Mammary epithelial cell (primary cell): ENCODE data around the gene CDS1.

Experiments
- EZH2 ChIP-seq: IDR thresholded peaks from 2 replicates; pipeline ENCODE4 v1.6.1; 2012; ENCODE audit warnings: low read length, inconsistent platforms, borderline replicate concordance
- TF ChIP-seq, protein P1 (sequence below), 2 donors: IDR thresholded peaks in 1 of 2; conservative IDR thresholded peaks in 1 of 2; 2 replicates each; pipeline ENCODE4 v1.5.1; 2011 to 2012; ENCODE audit warnings: inconsistent platforms in 2 of 2, low read length in 2 of 2, mild to moderate bottlenecking in 2 of 2, control low read depth in 1 of 2, low read depth in 1 of 2; ENCODE audit not compliant: insufficient read depth in 1 of 2; ENCODE audit errors: extremely low read depth in 1 of 2

DNA sequence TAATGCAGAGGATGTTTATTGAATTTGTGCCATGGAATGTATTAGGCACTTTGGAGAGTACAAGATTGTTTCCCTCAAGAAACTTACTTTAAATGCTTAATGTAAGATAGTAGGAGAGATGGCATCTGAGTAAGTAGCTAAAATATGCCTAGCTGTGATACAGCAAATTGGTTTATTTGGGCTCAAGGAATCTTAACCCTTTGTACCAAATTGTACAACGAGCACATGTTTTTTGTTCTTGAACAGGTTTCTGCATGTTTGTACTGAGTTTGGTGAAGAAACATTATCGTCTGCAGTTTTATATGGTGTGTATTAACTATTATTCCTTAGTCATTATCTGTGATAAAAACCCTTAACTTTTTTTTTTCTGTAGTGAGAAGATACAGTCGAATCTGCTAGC is 48.6 kb downstream of the CDS1 start:
- TF ChIP-seq, protein P1, sequence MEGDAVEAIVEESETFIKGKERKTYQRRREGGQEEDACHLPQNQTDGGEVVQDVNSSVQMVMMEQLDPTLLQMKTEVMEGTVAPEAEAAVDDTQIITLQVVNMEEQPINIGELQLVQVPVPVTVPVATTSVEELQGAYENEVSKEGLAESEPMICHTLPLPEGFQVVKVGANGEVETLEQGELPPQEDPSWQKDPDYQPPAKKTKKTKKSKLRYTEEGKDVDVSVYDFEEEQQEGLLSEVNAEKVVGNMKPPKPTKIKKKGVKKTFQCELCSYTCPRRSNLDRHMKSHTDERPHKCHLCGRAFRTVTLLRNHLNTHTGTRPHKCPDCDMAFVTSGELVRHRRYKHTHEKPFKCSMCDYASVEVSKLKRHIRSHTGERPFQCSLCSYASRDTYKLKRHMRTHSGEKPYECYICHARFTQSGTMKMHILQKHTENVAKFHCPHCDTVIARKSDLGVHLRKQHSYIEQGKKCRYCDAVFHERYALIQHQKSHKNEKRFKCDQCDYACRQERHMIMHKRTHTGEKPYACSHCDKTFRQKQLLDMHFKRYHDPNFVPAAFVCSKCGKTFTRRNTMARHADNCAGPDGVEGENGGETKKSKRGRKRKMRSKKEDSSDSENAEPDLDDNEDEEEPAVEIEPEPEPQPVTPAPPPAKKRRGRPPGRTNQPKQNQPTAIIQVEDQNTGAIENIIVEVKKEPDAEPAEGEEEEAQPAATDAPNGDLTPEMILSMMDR (conservative IDR thresholded peaks at IDR 0.05 in 1 of 2, IDR thresholded peaks at IDR 0.05 in 1 of 2; ENCODE audit: extremely low read depth in 1 of 2, insufficient read depth in 1 of 2, low read depth in 1 of 2, low read length in 2 of 2), result no peak
- no peak for TF ChIP-seq EZH2
